ENCODE results near the gene ATP6V1G2.

DNA sequence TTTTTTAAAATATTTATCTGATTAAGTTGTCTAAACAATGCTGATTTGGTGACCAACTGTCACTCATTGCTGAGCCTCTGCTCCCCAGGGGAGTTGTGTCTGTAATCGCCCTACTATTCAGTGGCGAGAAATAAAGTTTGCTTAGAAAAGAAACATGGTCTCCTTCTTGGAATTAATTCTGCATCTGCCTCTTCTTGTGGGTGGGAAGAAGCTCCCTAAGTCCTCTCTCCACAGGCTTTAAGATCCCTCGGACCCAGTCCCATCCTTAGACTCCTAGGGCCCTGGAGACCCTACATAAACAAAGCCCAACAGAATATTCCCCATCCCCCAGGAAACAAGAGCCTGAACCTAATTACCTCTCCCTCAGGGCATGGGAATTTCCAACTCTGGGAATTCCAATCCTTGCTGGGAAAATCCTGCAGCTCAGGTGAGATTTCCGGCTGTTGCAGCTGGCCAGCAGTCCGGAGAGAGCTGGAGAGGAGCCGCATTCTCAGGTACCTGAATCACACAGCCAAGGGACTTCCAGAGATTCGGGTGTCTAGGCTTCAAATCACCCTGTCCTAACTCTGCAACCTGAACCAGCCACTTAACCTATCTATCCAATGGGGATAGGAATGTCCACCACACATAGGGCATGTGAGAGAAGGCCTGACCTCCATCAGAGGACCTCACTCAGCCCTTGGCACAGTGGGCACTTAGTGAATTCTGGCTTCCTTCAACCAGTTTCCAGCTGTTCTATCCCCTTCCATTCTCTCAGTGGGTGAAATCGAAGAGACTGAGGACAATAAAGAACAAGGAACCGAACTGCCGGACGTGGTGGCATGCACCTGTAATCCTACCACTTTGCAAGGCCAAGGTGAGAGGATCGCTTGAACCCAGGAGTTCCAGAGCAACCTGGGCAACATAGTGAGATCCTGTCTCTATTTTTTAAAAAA lies 32.0 kb upstream of the ATP6V1G2 start:
- TF ChIP-seq CTCF (IDR thresholded peaks at IDR 0.05) (no peak), EZH2phosphoT487 (IDR thresholded peaks at IDR 0.05) (no peak), EZH2 (IDR thresholded peaks at IDR 0.05) (no peak)

All from neural progenitor cell (in vitro differentiated cells).